Stimulated activated CD4-positive, alpha-beta T cell treated with anti-CD3 and anti-CD28 coated beads, Interleukin-2, amount 100 ng/mL, for 24 hours (primary cell): ENCODE results near the gene DHRS7B.

Experiments used
- DNase-seq, 2 donors: peaks; one replicate each; pipeline ENCODE4 v3.0.0-alpha.2; 2020

The DHRS7B gene

GRCh38 chr17:21161498-21162393 is 35.0 kb downstream of the DHRS7B start:
- DNase-seq, result no peak

- DNase-seq, result no peak
Observed at GRCh38 chr17:21162394-21162775, 35.6 kb downstream of the DHRS7B start.

DNA sequence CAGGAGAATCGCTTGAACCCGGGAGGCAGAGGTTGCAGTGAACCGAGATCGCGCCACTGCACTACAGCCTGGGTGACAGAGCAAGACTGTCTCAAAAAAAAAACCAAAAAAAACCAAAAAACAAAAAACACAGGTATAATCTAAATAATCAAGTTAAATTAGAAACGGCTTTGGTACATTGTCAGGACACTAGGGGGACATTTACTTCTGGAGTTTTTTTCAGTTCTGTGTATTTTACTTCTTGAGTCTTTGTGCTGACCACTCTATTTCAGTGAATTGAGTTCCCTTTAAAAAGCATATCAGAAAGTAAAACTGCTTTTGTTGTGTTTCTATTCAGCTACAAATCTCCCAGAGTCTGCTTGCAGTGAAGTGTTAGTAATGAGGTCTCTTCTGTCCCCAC is 36.3 kb downstream of the DHRS7B start:
- no peak for DNase-seq

GRCh38 chr17:21164216-21164615 is 37.5 kb downstream of the DHRS7B start:
- no peak for DNase-seq

- DNase-seq, result no peak
Observed at GRCh38 chr17:21164620-21165019, 37.9 kb downstream of the DHRS7B start.

GRCh38 chr17:21165922-21166594 is 39.3 kb downstream of the DHRS7B start:
- no peak for DNase-seq

- no peak for DNase-seq
Observed at GRCh38 chr17:21166595-21167210, 39.9 kb downstream of the DHRS7B start.

GRCh38 chr17:21167303-21167702 is 40.5 kb downstream of the DHRS7B start:
- DNase-seq, result no peak

DNA sequence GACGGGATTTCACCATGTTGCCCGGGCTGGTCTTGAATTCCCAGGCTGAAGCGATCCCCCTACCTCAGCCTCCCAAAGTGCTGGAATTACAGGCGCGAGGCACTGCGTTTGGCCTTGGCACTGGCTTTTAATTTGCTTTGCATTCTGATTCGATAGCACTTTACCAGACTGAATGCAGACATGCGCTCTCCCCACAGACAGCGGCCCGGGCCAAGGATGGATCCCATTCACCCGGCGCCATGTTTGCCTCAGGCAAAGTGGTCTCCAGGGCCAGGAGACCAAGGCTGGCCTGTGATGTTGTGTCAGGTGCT is 41.7 kb downstream of the DHRS7B start:
- DNase-seq, result no peak

DNA sequence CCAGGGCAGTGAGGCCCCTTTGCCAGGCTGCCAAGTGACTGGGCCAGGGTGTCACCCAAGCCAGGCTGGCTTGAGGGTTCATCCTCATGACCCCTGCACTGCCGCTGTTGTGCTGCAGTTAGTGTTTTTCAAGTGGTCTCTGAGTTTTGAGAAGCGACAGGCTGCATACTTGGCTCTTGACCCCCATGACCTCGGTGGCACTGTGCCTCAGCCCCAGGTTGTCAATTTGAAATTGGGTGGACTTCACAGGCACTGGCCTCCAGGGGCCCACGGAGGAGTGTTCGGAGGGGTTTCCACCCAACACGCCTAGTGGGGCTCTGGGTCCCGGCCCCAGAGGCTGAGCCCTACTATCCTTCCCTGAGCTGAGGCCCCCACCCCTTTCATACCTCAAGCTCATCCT is 42.7 kb downstream of the DHRS7B start:
- DNase-seq, result no peak

GRCh38 chr17:21170809-21171208 is 44.0 kb downstream of the DHRS7B start:
- DNase-seq, result no peak

DNA sequence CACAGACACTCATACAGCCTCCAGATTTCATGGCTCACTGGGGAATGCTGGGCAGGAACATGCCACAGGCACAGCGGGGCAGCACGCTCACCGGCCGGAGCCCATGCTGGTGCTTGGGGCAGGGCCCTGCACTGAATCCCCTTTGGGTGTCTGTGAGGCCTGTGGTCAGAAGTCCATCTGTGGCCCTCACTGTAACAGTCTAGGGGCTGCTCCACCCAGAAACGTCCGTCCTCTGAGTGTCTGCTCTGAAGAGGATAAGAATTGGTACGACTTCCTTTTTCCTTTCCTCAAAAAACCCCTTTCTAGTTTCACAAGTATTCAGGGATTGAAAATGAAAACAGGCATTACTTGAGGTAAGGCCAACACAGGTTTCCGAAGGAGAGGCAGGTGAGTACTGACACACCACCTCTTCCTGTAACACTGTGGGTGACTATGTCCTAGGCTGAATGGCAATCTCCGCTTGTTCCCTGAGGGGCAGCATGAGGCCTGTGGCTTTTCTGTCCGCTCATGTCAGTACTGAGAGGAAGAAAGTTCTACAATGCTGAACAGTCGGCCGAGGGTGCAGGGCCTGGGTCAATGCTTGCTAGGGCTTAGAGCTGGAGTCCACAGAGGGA is 44.7 kb downstream of the DHRS7B start:
- DNase-seq, result peak in 1 of 2 donors; percentile 16

DNA sequence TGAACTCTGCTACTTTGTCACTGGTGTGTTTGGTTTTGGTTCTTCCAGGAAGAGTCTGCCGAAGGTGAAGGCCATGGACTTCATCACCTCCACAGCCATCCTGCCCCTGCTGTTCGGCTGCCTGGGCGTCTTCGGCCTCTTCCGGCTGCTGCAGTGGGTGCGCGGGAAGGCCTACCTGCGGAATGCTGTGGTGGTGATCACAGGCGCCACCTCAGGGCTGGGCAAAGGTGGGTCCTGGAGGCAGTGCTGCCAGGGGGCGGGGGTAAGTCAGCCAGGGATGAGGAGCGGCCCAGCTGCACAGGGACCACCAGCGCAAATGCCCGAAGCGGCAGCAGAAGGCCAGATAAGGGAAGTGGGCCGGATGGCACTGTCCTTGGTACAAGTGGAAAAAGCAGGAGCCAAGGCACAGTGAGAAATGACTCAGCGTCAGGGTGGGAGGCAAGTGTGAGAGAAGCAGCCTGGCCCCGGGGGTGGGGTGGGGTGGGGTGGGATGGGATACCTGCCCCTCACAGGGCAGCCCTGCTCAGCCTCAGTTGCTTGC is 45.3 kb downstream of the DHRS7B start:
- no peak for DNase-seq

DNA sequence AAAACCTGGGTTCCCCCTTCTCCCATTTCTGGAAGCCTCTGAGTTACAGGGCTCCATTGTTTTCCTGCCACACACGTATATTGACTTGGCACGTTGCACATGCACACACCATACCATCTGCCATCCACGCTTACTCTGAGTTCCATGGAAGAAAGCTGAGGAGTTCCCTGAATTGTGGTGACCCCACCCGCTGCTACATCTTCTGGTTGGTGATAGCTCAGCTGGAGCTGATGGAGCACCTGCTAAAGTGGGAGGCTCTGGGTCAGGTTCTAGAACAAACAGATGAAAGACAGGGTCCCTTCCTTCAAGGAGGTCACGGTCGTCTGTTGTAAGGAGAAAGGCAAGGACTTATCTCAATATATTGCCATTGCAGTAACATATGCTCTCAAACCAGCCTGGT is 46.1 kb downstream of the DHRS7B start:
- no peak for DNase-seq

DNA sequence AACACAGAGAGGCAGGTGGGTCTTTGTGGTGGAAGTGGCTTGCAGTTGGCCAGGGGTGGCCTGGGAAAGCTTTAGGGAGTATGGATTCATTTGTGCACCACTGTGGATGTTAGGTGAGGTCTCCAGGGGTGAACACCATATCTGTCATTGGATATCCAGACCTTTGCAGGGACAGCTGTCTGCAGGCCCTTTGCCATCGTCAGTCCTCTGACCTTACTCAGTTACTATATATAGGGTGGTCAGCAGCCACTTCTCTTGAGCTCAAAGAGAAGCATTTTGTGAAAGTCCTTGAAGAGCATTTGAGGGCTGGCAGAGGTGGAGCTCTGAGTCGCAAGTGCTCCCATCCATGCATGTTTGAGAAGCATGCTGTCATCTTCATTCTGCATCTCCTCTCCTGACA is 46.8 kb downstream of the DHRS7B start:
- DNase-seq, result no peak

GRCh38 chr17:21174186-21174585 is 47.4 kb downstream of the DHRS7B start:
- DNase-seq, result no peak

GRCh38 chr17:21174713-21175112 is 47.9 kb downstream of the DHRS7B start:
- no peak for DNase-seq

DNA sequence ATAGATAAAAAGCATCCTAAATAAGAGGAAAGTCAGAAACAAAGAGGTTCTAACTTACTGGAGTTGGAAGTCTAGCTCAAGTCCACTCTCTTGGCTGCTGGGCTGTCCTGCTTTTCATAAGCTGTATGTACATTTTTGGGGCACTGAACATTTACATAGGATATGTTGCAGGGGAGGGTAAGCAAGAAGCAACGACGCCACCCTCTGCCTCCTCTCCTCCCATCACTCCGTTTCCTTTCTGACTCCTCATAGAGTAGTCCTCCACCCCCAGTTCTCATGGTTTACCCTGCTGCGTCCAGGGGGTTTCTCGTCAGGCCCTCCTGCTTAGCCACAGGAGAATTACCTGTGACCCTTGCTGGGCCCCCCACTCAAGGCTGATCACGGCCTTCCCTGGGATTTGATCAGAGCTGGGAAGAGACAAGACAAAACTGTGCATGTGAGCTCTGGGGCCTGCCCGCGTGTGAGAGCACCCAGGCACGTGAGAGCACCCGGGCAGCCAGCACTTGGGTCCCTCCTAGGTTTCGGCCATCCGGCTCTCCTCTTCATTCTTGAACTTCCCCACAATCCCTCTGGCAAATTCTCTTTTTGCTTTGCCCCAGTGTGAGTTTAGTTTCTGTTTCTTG is 50.1 kb downstream of the DHRS7B start:
- DNase-seq, result no peak

GRCh38 chr17:21177401-21177800 is 50.6 kb downstream of the DHRS7B start:
- DNase-seq, result no peak

DNA sequence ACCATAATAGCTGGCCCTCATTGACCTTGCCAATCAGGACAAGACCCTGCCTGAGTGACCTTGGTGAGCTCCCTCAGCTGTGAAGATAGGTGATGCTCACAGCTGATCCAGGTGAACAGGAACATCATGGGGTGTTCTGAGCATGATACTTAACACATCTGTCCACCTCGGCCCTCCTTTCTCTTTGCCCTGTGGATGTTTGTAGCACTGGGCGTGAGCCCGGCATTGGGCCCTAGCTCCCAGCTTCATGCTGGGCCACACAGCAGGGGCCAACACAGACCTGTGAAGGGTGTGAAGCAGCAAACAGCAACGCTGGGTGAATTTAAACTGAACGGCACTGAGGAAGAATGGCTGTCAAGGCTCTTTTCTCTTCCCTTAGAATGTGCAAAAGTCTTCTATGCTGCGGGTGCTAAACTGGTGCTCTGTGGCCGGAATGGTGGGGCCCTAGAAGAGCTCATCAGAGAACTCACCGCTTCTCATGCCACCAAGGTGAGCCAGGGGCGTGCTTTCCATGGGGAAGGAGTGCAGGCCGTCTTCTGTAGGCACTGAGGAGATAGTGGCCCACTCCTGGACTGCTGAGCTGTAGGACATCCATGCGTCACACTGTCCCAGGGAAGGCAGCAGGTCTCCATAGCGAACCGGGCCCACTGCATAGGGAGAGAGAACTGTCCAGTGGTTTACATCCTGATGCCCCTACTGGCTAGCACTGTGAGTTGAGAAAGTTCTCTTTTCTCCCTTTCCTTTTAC is 51.3 kb downstream of the DHRS7B start:
- no peak for DNase-seq

GRCh38 chr17:21183468-21183867 is 56.7 kb downstream of the DHRS7B start:
- no peak for DNase-seq

DNA sequence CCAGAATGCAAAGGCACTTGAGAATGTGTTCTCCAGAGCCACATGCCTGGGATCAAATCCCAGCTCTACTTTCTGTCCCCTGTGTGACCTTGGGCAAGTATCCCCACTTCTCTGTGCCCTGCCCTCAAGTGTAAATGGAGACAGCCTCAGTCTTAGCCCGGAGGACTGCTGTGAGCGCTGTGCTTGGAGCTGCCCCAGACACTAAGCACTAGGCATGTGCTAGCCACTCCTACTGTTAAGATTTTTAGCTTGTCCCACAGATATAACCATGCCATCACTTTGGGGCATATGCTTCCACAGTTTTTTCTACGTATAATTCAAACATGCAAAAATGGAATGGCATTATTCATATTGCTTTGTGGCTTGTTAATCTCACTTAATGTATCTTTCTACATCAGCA is 57.8 kb downstream of the DHRS7B start:
- no peak for DNase-seq
